Omental fat pad (tissue), 4 donors: Measurements from ENCODE around the gene MECP2. TPM values are rescaled to one million over a fixed set of nuclear protein-coding genes. Genes with fewer than 3 reads are reported as not detected.

Experiments
- ATAC-seq: fragments of 150-250 bp; one replicate; pipeline ENCODE4 v1.9.1; 2016; ENCODE audit warnings: mild to moderate bottlenecking, moderate library complexity; ENCODE audit not compliant: low FRiP score
- DNase-seq: peaks from one replicate; pipeline ENCODE4 v3.0.0-alpha.2; 2019; ENCODE audit warnings: low spot score
- total RNA-seq, 4 donors: library from RNA; depleted of rRNA; stranded (reverse); fragments of >200 nt; gene quantifications; one replicate each; pipeline ENCODE4 v1.1.0, GENCODE V29; 2016
- TF ChIP-seq, protein P1 (sequence below), 3 donors: fragments of 450-650 bp; IDR thresholded peaks; one replicate each; pipeline ENCODE4 v1.5.1; 2016 to 2017; ENCODE audit warnings: antibody characterized with exemption in 3 of 3, mild to moderate bottlenecking in 3 of 3, moderate library complexity in 2 of 3

The MECP2 gene
- total RNA-seq, 4 donors from 2014 or later = 48.8 to 66.7 (median 56.0) TPM

DNA sequence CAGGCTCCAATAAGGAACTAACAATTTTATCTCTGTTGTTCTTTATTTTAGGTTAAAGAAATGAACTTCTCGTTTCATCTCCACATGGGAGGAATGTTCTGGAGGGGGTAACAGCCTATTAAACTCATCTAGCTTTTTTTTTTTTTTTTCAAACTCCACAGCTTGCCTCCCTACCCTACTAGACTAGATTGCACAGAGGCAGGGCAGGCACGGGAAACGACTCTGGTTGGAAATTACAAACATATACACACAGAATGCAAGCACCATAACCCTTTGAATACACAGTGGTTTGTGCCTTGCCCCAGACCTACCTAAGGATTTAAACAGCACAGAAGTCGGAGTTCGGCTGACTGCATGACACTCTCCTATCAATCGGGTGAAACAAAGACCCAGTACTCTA, 2.7 kb downstream of the MECP2 start:
- TF ChIP-seq, protein P1, sequence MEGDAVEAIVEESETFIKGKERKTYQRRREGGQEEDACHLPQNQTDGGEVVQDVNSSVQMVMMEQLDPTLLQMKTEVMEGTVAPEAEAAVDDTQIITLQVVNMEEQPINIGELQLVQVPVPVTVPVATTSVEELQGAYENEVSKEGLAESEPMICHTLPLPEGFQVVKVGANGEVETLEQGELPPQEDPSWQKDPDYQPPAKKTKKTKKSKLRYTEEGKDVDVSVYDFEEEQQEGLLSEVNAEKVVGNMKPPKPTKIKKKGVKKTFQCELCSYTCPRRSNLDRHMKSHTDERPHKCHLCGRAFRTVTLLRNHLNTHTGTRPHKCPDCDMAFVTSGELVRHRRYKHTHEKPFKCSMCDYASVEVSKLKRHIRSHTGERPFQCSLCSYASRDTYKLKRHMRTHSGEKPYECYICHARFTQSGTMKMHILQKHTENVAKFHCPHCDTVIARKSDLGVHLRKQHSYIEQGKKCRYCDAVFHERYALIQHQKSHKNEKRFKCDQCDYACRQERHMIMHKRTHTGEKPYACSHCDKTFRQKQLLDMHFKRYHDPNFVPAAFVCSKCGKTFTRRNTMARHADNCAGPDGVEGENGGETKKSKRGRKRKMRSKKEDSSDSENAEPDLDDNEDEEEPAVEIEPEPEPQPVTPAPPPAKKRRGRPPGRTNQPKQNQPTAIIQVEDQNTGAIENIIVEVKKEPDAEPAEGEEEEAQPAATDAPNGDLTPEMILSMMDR (IDR thresholded peaks at IDR 0.05) = no peak
- DNase-seq (no peak), ATAC-seq (no peak)

DNA sequence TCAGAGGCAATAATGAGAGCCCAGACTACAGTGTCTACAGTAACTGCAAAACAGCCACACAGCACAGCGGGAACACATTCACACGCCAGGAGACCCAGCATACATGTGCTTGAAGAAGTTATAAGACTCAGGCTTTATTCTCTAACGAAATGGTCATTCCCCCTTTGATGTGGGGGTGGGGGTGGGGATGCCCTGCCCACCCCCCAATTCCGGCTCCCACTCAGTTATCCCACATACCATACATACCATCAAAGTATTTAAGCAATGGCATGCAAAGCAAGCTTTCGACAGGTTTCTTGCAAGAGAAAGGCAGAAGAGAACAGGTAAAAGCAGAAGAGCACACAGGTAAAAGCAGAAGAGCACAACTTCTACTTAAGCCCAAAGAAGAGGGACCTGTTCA, 3.6 kb downstream of the MECP2 start:
- DNase-seq (no peak), ATAC-seq (no peak)
- TF ChIP-seq, protein P1 (IDR thresholded peaks at IDR 0.05) = no peak

DNA sequence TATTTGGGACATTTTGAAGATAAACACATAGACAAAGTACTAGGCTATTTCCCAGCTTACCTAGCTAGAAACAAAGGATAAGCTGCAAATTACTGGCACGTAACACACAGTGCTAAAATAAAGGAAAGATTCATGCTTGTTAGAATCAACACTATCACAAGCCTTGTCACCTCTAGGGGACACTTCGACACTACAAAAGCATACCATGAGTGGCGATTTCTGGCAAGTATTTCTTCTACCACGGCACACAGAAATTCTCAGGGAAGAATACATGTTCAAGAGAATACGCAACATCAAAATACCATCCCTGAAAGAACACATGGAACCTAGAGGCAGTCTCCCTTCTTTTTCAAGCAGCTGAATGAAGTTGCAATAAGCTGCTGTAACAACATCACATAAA, 5.1 kb downstream of the MECP2 start:
- ATAC-seq (no peak), DNase-seq (no peak)
- TF ChIP-seq, protein P1 (IDR thresholded peaks at IDR 0.05) = no peak

DNA sequence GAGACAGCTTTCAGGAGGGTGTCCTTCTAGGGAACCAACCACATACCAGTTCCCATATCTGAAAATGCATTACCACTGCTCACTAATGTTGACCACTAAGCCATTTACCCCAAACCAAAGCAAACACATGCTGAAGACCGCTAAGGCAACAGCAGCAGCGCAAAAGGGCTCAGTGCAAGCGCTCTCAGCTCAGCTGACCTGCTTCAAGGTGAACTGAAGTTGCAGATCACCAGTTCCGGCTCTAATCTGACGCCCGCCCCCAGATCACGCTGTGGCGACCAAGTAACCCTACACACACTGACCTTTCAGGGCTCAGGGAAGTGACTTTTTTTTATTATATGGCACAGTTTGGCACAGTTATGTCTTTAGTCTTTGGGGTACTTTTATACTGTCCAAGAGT, 5.8 kb downstream of the MECP2 start:
- DNase-seq = no peak
- ATAC-seq = no peak
- TF ChIP-seq, protein P1 (IDR thresholded peaks at IDR 0.05) = no peak

DNA sequence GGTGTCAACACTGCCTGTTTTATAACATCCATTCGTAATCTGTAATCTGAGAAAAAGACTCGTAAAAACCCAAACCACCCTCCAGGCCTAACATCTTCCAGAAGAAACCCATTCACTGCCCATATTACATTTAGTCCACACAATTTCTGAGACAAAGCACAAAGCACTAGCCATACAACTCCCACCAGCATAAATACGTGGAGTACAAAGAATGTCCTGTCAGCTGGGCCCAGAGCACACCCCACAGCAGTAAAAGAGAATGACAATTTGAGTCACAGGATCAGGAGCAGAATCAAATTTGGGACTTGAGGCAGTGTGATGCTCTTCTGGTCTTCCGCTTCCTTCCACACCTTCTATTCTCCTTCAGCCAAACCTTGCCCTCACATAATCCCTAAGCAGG, 6.8 kb downstream of the MECP2 start:
- TF ChIP-seq, protein P1 (IDR thresholded peaks at IDR 0.05) = no peak
- ATAC-seq (no peak), DNase-seq (no peak)

DNA sequence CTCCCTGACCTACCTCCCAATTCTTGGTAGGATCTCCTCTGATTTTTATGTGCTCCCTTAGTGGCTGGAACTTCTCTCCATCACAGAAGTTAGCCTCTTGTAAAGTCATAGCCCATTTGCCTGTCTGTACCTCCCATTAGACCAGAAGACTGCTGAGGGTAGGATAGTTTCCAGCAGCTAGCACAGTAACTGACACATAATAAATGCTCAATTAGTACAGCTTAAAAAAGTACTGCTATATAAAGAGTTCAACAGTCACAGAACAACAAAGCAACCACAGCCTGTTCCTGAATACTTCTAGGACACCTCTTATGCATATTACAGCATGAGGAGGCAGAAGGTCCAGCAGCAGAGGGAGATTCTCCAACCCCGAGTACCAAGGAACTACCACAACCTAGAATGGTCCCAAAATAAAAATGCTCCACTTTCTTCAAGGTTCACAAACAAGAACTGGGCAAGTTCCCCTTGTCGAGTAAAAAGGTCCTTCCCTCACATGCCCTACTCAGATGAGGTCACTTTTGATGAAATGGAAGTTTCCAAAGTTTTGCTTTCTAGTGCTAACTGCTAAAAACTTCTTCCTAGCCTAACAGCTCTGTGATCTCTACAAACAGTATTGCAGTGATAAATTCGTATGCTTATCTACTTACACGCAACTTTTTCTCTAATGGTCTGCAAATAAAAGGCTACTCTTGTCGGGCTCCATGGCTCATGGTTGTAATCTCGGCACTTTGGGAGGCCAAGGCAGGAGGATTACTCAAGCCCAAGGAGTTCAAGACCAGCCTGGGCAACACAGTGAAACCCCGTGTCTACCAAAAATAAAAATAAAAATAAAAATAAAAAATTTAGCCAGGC, 12.8 kb downstream of the MECP2 start:
- TF ChIP-seq, protein P1 (IDR thresholded peaks at IDR 0.05) = no peak
- DNase-seq (no peak), ATAC-seq (no peak)

DNA sequence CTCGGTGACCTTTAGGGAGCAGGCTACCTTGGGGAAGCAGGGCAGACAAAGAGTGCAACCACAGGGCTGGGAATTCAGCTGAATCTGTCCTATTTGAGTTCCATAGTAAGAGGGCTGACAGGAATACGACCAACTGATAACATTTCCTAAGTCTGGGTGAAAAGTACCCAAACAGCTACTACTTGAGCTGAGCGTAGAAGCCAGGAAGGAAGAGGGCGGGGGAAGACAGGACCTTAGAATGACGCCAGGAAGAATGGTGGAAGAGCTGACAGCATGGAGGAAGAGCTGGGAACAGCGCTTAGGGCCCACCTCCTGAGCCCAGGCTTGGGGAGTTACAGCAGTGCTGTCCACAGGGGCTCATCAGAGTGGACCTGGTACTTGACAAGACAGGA, 14.4 kb downstream of the MECP2 start:
- no peak for DNase-seq

More for the DNA sequence above, 14.4 kb downstream of the MECP2 start:
- TF ChIP-seq, protein P1 (IDR thresholded peaks at IDR 0.05) = no peak
- no peak for ATAC-seq
